Neural progenitor cell (in vitro differentiated cells): ENCODE data around the gene SPTBN5. TPM values are rescaled to one million over a fixed set of nuclear protein-coding genes. Genes with fewer than 3 reads are reported as not detected.

ENCODE experiments used
- DNase-seq: peaks from one replicate; pipeline ENCODE4 v3.0.0-alpha.2; 2016; ENCODE audit warnings: low spot score
- H2AFZ ChIP-seq: fragments of 200-600 bp; sonication (generic); replicated peaks from 2 replicates; pipeline ENCODE4 v1.6.1; 2016; ENCODE audit warnings: antibody characterized with exemption
- H3F3A ChIP-seq: fragments of 200-600 bp; sonication (generic); 2 replicates; pipeline ENCODE4 v1.6.1; 2016; ENCODE audit warnings: antibody characterized with exemption, low read depth
- H3K27ac ChIP-seq: fragments of 200-600 bp; sonication (generic); 2 replicates; pipeline ENCODE4 v1.5.1; 2016; ENCODE audit warnings: mild to moderate bottlenecking
- H3K27me3 ChIP-seq: fragments of 200-600 bp; sonication (generic); 2 replicates; pipeline ENCODE4 v1.6.1; 2016; ENCODE audit warnings: mild to moderate bottlenecking, moderate library complexity
- H3K36me3 ChIP-seq: fragments of 200-600 bp; sonication (generic); 2 replicates; pipeline ENCODE4 v1.5.1; 2016
- H3K4me1 ChIP-seq: fragments of 200-600 bp; sonication (generic); 2 replicates; pipeline ENCODE4 v1.6.1; 2016; ENCODE audit warnings: mixed run types
- H3K4me2 ChIP-seq: fragments of 200-600 bp; sonication (generic); 2 replicates; pipeline ENCODE4 v1.6.1; 2016
- H3K4me3 ChIP-seq: fragments of 200-600 bp; sonication (generic); 2 replicates; pipeline ENCODE4 v1.5.1; 2016
- H3K79me2 ChIP-seq: fragments of 200-600 bp; sonication (generic); 2 replicates; pipeline ENCODE4 v1.6.1; 2016; ENCODE audit warnings: low read depth
- H3K9ac ChIP-seq: fragments of 200-600 bp; sonication (generic); 2 replicates; pipeline ENCODE4 v1.6.1; 2016
- H3K9me3 ChIP-seq: fragments of 200-600 bp; sonication (generic); 2 replicates; pipeline ENCODE4 v1.5.1; 2016; ENCODE audit warnings: low read depth
- H4K20me1 ChIP-seq: fragments of 200-600 bp; sonication (generic); 2 replicates; pipeline ENCODE4 v1.6.1; 2016; ENCODE audit warnings: low read depth
- H3K27ac Mint-ChIP-seq: 3 replicates; pipeline ENCODE4 v1.8.0; 2021; ENCODE audit warnings: mixed read lengths
- H3K27me3 Mint-ChIP-seq: 2 replicates; pipeline ENCODE4 v1.8.0; 2022; ENCODE audit warnings: low read depth, mild to moderate bottlenecking, inconsistent platforms, moderate library complexity, mixed read lengths; ENCODE audit not compliant: insufficient read depth
- H3K36me3 Mint-ChIP-seq: 3 replicates; pipeline ENCODE4 v1.8.0; 2021; ENCODE audit warnings: mixed read lengths
- H3K4me1 Mint-ChIP-seq: 3 replicates; pipeline ENCODE4 v1.8.0; 2021; ENCODE audit warnings: mixed read lengths
- H3K4me3 Mint-ChIP-seq: 3 replicates; pipeline ENCODE4 v1.8.0; 2021; ENCODE audit warnings: mild to moderate bottlenecking, moderate library complexity, mixed read lengths
- H3K9me3 Mint-ChIP-seq: 3 replicates; pipeline ENCODE4 v1.8.0; 2020; ENCODE audit warnings: mixed read lengths
- CTCF ChIP-seq: fragments of 200-600 bp; sonication (generic); IDR thresholded peaks from 2 replicates; pipeline ENCODE4 v1.5.1; 2017; ENCODE audit warnings: antibody characterized with exemption, mild to moderate bottlenecking
- EZH2 ChIP-seq: fragments of 200-600 bp; sonication (generic); IDR thresholded peaks from 2 replicates; pipeline ENCODE4 v1.6.1; 2017; ENCODE audit warnings: antibody characterized with exemption, mild to moderate bottlenecking, moderate library complexity
- EZH2phosphoT487 ChIP-seq: fragments of 200-600 bp; sonication (generic); IDR thresholded peaks from 2 replicates; pipeline ENCODE4 v1.6.1; 2017; ENCODE audit warnings: antibody characterized with exemption
- total RNA-seq: library from RNA; depleted of rRNA; stranded (reverse); fragments of >200 nt; gene quantifications from 2 replicates; pipeline ENCODE4 v1.2.3, GENCODE V29; 2015; ENCODE audit warnings: low replicate concordance

SPTBN5 gene
- total RNA-seq, 1 donor from 2014 or later = not detected

GRCh38 chr15:41847981-41848380, 45.9 kb downstream of the SPTBN5 start:
- no peaks in the 10 kb centered on the region for H3K9me3 Mint-ChIP-seq
- TF ChIP-seq CTCF (no peak), EZH2 (no peak), EZH2phosphoT487 (no peak)
- no peaks in the 10 kb centered on the region for H3K4me1 ChIP-seq
- no peak overlapping the region for H3K27ac Mint-ChIP-seq
- no peak overlapping the region for H3K4me3 ChIP-seq
- H3K9ac ChIP-seq = no peak overlapping the region
- H3K27me3 Mint-ChIP-seq = peaks cover 2% of the 10 kb centered on the region
- no peaks in the 10 kb centered on the region for H3K79me2 ChIP-seq
- peaks cover 12% of the 10 kb centered on the region for H3K36me3 Mint-ChIP-seq
- no peaks in the 10 kb centered on the region for H3K36me3 ChIP-seq
- H4K20me1 ChIP-seq = no peaks in the 10 kb centered on the region
- H3K27ac ChIP-seq = no peak overlapping the region
- no peaks in the 10 kb centered on the region for H3K9me3 ChIP-seq
- no peak overlapping the region for H2AFZ ChIP-seq
- no peak for DNase-seq
- H3F3A ChIP-seq = no peaks in the 10 kb centered on the region
- H3K4me1 Mint-ChIP-seq = no peaks in the 10 kb centered on the region
- H3K4me2 ChIP-seq = no peak overlapping the region
- H3K27me3 ChIP-seq = no peaks in the 10 kb centered on the region
- H3K4me3 Mint-ChIP-seq = no peak overlapping the region

- TF ChIP-seq EZH2 (no peak), EZH2phosphoT487 (no peak), CTCF (no peak)
- H4K20me1 ChIP-seq = no peaks in the 10 kb centered on the region
- H3K9me3 ChIP-seq = no peaks in the 10 kb centered on the region
- no peak for DNase-seq
- no peaks in the 10 kb centered on the region for H3K27me3 ChIP-seq
- no peak overlapping the region for H3K4me2 ChIP-seq
- peaks cover 2% of the 10 kb centered on the region for H3K27me3 Mint-ChIP-seq
- no peak overlapping the region for H3K27ac Mint-ChIP-seq
- H2AFZ ChIP-seq = no peak overlapping the region
- no peak overlapping the region for H3K27ac ChIP-seq
- H3K4me1 Mint-ChIP-seq = peaks cover 5% of the 10 kb centered on the region
- no peaks in the 10 kb centered on the region for H3K79me2 ChIP-seq
- H3K9ac ChIP-seq = no peak overlapping the region
- H3K4me1 ChIP-seq = no peaks in the 10 kb centered on the region
- no peaks in the 10 kb centered on the region for H3K9me3 Mint-ChIP-seq
- peaks cover 12% of the 10 kb centered on the region for H3K36me3 Mint-ChIP-seq
- H3K4me3 ChIP-seq = no peak overlapping the region
- no peaks in the 10 kb centered on the region for H3K36me3 ChIP-seq
- no peaks in the 10 kb centered on the region for H3F3A ChIP-seq
- no peak overlapping the region for H3K4me3 Mint-ChIP-seq
Measured at GRCh38 chr15:41847206-41847605, 46.6 kb downstream of the SPTBN5 start.

- Histone ChIP-seq H3K9ac (no peak overlapping the region), H3K27ac (no peak overlapping the region), H3K27me3 (no peaks in the 10 kb centered on the region), H3K4me3 (no peak overlapping the region), H3K4me2 (no peak overlapping the region), H3K79me2 (no peaks in the 10 kb centered on the region), H4K20me1 (no peaks in the 10 kb centered on the region), H2AFZ (no peak overlapping the region), H3K9me3 (no peaks in the 10 kb centered on the region), H3F3A (no peaks in the 10 kb centered on the region), H3K4me1 (no peaks in the 10 kb centered on the region), H3K36me3 (no peaks in the 10 kb centered on the region)
- DNase-seq = no peak
- H3K27me3 Mint-ChIP-seq = peaks cover 2% of the 10 kb centered on the region
- peaks cover 12% of the 10 kb centered on the region for H3K36me3 Mint-ChIP-seq
- H3K4me1 Mint-ChIP-seq = peaks cover 5% of the 10 kb centered on the region
- H3K9me3 Mint-ChIP-seq = no peaks in the 10 kb centered on the region
- no peak overlapping the region for H3K27ac Mint-ChIP-seq
- TF ChIP-seq EZH2phosphoT487 (no peak), EZH2 (no peak), CTCF (no peak)
- H3K4me3 Mint-ChIP-seq = no peak overlapping the region
Measured at GRCh38 chr15:41844814-41845213, 49.0 kb downstream of the SPTBN5 start.

GRCh38 chr15:41843571-41843970, 50.3 kb downstream of the SPTBN5 start:
- Mint-ChIP-seq H3K4me3 (no peak overlapping the region), H3K4me1 (peaks cover 5% of the 10 kb centered on the region), H3K36me3 (peaks cover 12% of the 10 kb centered on the region)

More at GRCh38 chr15:41843571-41843970, 50.3 kb downstream of the SPTBN5 start:
- H3K27me3 ChIP-seq = no peaks in the 10 kb centered on the region
- H3K27me3 Mint-ChIP-seq = peaks cover 2% of the 10 kb centered on the region
- H2AFZ ChIP-seq = no peak overlapping the region
- H3K36me3 ChIP-seq = no peaks in the 10 kb centered on the region
- H3K27ac Mint-ChIP-seq = no peak overlapping the region
- H3K4me3 ChIP-seq = no peak overlapping the region
- H3F3A ChIP-seq = no peaks in the 10 kb centered on the region
- TF ChIP-seq CTCF (no peak), EZH2phosphoT487 (no peak), EZH2 (no peak)
- H4K20me1 ChIP-seq = no peaks in the 10 kb centered on the region
- H3K4me2 ChIP-seq = no peak overlapping the region
- no peak overlapping the region for H3K9ac ChIP-seq
- no peaks in the 10 kb centered on the region for H3K9me3 ChIP-seq
- H3K79me2 ChIP-seq = no peaks in the 10 kb centered on the region
- H3K4me1 ChIP-seq = no peaks in the 10 kb centered on the region
- no peak overlapping the region for H3K27ac ChIP-seq
- no peaks in the 10 kb centered on the region for H3K9me3 Mint-ChIP-seq
- DNase-seq = no peak
